Osteocyte (in vitro differentiated cells): Measurements from ENCODE around the gene ITFG2. TPM values are rescaled to one million over a fixed set of nuclear protein-coding genes. Genes with fewer than 3 reads are reported as not detected.

ENCODE experiments used
- DNase-seq: peaks from one replicate; pipeline ENCODE4 v3.0.0; 2021; ENCODE audit warnings: mixed read lengths; ENCODE audit not compliant: unreplicated experiment; ENCODE audit errors: extremely low spot score
- H3K27ac Mint-ChIP-seq: one replicate; pipeline ENCODE4 v1.8.0; 2021; ENCODE audit warnings: mild to moderate bottlenecking, mixed read lengths; ENCODE audit not compliant: unreplicated experiment
- H3K27me3 Mint-ChIP-seq: one replicate; pipeline ENCODE4 v1.8.0; 2021; ENCODE audit warnings: mixed read lengths; ENCODE audit not compliant: unreplicated experiment
- H3K36me3 Mint-ChIP-seq: one replicate; pipeline ENCODE4 v1.8.0; 2021; ENCODE audit warnings: mixed read lengths; ENCODE audit not compliant: unreplicated experiment
- H3K4me1 Mint-ChIP-seq: one replicate; pipeline ENCODE4 v1.8.0; 2021; ENCODE audit warnings: mixed read lengths; ENCODE audit not compliant: unreplicated experiment
- H3K4me3 Mint-ChIP-seq: one replicate; pipeline ENCODE4 v1.8.0; 2021; ENCODE audit warnings: mild to moderate bottlenecking, moderate library complexity, mixed read lengths; ENCODE audit not compliant: unreplicated experiment
- H3K9me3 Mint-ChIP-seq: one replicate; pipeline ENCODE4 v1.8.0; 2021; ENCODE audit warnings: mixed read lengths; ENCODE audit not compliant: unreplicated experiment
- total RNA-seq: library from RNA; stranded (reverse); gene quantifications from 2 replicates; pipeline ENCODE4 v1.2.1, GENCODE V29; 2021
- TF ChIP-seq, protein P1 (sequence below): fragments of 200-600 bp; sonication (generic); IDR thresholded peaks from 2 replicates; pipeline ENCODE4 v1.5.0; 2021; ENCODE audit warnings: antibody characterized with exemption, mild to moderate bottlenecking, moderate library complexity

ITFG2 gene
- total RNA-seq, 1 donor from 2014 or later = 35.4 TPM

DNA sequence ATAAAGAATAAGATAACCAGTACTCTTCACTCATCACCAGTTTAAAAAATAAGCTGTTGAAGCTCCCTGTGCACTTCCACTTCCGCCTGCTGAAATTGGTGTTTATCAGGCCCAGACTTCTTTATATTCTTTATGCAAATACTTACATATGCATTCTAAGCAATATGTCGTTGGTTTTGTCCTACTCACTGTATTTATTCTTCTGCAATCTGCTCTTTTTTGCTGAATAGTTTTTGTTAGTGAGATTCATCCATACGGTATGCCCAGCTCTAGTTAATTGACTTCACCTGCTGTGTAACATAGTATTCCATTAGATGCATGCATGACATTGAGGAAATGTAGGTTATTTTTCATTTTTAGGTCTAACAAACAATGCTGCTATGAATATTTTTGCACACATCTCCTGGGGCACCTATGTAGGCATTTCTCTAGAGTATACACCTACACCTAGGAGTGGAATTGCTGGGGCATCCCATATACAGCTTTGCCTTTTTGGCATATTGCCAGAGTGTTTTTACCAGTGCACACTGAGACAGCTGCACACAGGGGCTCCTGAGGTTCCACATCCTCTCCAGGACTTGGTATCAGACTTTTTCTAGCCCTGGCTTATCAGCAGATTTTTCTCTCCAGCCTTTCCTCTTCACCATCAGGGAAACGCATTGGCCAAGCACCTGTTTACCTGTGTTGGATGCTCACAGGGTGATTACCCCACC, 23.4 kb downstream of the ITFG2 start:
- TF ChIP-seq, protein P1, sequence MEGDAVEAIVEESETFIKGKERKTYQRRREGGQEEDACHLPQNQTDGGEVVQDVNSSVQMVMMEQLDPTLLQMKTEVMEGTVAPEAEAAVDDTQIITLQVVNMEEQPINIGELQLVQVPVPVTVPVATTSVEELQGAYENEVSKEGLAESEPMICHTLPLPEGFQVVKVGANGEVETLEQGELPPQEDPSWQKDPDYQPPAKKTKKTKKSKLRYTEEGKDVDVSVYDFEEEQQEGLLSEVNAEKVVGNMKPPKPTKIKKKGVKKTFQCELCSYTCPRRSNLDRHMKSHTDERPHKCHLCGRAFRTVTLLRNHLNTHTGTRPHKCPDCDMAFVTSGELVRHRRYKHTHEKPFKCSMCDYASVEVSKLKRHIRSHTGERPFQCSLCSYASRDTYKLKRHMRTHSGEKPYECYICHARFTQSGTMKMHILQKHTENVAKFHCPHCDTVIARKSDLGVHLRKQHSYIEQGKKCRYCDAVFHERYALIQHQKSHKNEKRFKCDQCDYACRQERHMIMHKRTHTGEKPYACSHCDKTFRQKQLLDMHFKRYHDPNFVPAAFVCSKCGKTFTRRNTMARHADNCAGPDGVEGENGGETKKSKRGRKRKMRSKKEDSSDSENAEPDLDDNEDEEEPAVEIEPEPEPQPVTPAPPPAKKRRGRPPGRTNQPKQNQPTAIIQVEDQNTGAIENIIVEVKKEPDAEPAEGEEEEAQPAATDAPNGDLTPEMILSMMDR = no peak
- Mint-ChIP-seq H3K27ac (peak overlapping the region; percentile 16), H3K9me3 (no peaks in the 10 kb centered on the region), H3K4me1 (peaks cover 15% of the 10 kb centered on the region), H3K36me3 (peaks cover 14% of the 10 kb centered on the region), H3K4me3 (no peak overlapping the region), H3K27me3 (no peaks in the 10 kb centered on the region)
- no peak for DNase-seq

DNA sequence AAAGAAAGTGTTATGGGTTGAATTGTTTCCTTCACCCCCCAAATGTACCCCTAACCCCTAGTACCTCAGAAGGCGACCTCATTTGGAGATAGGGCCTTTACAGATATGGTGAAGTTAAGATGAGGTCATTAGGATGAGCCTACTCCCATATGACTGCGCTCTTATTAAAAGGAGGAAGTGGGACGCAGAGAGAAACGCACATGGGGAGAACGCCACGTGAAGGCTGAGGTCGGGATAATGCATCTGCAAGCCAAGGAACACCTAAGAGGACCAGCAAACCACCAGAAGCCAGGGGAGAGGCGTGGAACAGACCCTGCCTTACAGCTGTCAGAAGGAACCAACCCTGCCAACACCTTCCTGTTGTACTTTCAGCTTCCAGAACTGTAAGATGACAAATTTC, 24.1 kb downstream of the ITFG2 start:
- Mint-ChIP-seq H3K27ac (no peak overlapping the region), H3K27me3 (no peaks in the 10 kb centered on the region), H3K36me3 (peaks cover 13% of the 10 kb centered on the region), H3K4me1 (peaks cover 15% of the 10 kb centered on the region), H3K4me3 (no peak overlapping the region), H3K9me3 (no peaks in the 10 kb centered on the region)
- no peak for DNase-seq
- TF ChIP-seq, protein P1 = no peak

DNA sequence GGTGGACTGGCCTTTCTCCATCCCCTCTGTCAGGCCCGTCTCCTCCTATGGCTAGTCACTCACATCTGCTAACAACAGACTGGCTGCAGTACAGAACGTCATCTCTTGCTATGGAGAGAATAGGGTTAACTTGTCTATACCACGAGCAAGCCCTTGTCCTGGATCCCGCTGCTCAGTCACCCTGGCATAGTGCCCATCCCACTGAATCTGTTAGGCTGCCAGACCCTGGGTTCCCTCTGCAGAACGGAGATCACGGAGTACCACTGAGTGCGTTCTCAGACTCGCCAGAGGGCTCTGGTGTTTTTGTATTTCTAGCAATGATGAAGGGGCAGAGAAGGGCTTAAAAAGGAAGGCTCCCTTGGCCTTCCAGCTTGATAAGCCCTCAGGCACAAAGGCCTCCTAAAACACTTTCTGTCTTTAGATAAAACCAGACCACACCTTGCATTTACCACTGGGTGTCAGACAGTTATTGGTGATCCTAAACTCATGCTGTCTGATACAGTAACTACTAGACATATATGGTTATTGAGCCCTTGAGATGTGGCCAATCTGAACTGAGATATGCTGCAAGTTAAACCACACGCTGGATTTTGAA, 28.7 kb downstream of the ITFG2 start:
- Mint-ChIP-seq H3K4me3 (no peak overlapping the region), H3K27me3 (no peaks in the 10 kb centered on the region), H3K27ac (no peak overlapping the region), H3K36me3 (peaks cover 7% of the 10 kb centered on the region), H3K4me1 (peaks cover 23% of the 10 kb centered on the region), H3K9me3 (no peaks in the 10 kb centered on the region)
- DNase-seq = no peak
- TF ChIP-seq, protein P1 = no peak

DNA sequence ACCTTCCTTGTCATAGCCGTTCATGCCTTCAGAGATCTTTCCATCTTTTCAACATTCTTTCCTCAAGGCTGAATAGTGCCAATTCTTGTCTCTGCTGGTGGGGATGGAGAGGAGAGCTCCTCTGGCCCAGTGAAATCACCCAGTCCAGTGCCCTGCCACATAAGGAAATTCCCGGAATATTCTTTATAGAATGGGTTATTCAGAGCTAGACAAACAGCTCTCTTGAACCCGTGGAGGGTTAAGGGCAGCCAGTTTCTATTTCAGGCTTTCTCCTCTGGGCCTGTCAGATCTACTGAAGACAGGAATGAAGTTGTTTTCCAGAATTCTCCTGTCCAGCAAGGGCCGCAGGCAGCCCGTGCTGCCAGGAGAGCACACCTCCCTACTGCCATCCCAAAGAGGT, 30.5 kb downstream of the ITFG2 start:
- Mint-ChIP-seq H3K9me3 (no peaks in the 10 kb centered on the region), H3K4me1 (peaks cover 28% of the 10 kb centered on the region), H3K4me3 (no peak overlapping the region), H3K27ac (no peak overlapping the region), H3K27me3 (no peaks in the 10 kb centered on the region), H3K36me3 (peaks cover 7% of the 10 kb centered on the region)
- DNase-seq = no peak
- TF ChIP-seq, protein P1 = no peak

DNA sequence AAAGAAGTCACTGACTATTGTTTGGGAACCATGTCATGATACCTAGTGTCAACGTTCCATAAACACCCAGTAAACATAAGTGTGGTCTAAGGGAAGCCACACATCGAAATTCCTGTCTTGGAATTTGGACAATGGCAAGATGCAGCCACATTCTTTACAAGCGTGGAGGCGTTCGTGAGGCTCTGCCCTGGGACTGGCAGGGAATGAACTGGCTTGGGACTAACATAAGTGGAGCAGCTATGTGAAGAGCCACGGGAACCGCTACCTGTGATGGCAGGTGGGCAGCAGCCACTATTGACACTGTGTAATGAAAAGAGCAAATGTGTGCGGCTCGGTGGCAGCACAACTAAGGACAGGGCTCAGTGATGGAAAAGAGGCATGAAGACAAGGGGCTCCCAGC, 32.3 kb downstream of the ITFG2 start:
- H3K4me3 Mint-ChIP-seq = no peak overlapping the region
- H3K4me1 Mint-ChIP-seq = peaks cover 43% of the 10 kb centered on the region
- H3K27me3 Mint-ChIP-seq = no peaks in the 10 kb centered on the region
- H3K27ac Mint-ChIP-seq = peak overlapping the region; percentile 78
- peaks cover 4% of the 10 kb centered on the region for H3K36me3 Mint-ChIP-seq
- no peaks in the 10 kb centered on the region for H3K9me3 Mint-ChIP-seq
- no peak for DNase-seq
- TF ChIP-seq, protein P1 = no peak
